Astrocyte (in vitro differentiated cells and primary cell): ENCODE data around the gene POLR2M.

ENCODE experiments used
- CTCF ChIP-seq: IDR thresholded peaks from 2 replicates; pipeline ENCODE4 v1.5.1; 2011; ENCODE audit warnings: low read depth, mild to moderate bottlenecking, inconsistent platforms, low read length, moderate library complexity; ENCODE audit not compliant: insufficient read depth
- EZH2 ChIP-seq: IDR thresholded peaks from 2 replicates; pipeline ENCODE4 v1.6.1; 2012; ENCODE audit warnings: mild to moderate bottlenecking, low read length, inconsistent platforms; ENCODE audit not compliant: insufficient read depth

GRCh38 chr15:57720867-57721266, 14.4 kb downstream of the POLR2M start:
- TF ChIP-seq CTCF (no peak), EZH2 (no peak)
